ENCODE data around the gene PARD3.

PARD3 gene

GRCh38 chr10:34479520-34480179 is 335.4 kb downstream of the PARD3 start:
- no peak for DNase-seq

DNA sequence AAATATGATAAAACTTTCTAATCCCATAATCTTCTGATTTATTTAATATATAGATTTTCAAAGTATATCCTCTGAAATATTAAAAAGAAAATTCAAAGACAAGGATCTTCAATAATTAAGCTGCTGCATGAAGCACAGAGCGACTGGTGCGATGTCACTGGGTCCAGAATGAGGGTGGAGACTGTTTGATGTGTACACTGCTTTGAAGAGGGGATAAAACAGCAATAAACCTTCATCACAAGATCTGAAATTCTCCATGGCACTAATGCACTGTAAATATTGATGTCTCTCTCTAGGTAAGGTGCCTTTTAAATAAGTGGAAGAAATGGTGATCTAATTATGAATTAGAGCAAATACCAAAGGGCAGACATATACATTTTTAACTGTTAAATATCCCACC is 337.8 kb downstream of the PARD3 start:
- DNase-seq: no peak

DNA sequence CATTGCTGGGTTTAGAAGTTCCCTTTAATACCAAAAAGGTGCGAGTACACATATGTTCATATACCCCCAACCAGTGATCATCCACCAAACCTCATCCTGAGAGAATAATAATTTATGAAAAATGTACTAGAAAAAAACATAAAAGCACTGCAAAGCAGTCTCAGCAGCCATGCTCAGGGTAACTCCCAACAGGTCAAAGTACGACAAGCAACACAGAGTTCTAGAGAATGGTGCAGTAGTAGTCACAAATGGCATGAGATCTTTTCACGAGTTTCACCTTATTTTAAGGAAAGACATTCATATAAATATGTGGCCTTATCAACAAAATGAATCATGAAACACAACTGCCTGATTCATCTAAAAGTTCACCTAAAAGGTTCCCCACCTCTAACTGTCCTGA is 338.5 kb downstream of the PARD3 start:
- DNase-seq: no peak

- DNase-seq: no peak
Observed at GRCh38 chr10:34475786-34476185, 339.3 kb downstream of the PARD3 start.

- no peak for DNase-seq
Observed at GRCh38 chr10:34475274-34475646, 339.8 kb downstream of the PARD3 start.

DNA sequence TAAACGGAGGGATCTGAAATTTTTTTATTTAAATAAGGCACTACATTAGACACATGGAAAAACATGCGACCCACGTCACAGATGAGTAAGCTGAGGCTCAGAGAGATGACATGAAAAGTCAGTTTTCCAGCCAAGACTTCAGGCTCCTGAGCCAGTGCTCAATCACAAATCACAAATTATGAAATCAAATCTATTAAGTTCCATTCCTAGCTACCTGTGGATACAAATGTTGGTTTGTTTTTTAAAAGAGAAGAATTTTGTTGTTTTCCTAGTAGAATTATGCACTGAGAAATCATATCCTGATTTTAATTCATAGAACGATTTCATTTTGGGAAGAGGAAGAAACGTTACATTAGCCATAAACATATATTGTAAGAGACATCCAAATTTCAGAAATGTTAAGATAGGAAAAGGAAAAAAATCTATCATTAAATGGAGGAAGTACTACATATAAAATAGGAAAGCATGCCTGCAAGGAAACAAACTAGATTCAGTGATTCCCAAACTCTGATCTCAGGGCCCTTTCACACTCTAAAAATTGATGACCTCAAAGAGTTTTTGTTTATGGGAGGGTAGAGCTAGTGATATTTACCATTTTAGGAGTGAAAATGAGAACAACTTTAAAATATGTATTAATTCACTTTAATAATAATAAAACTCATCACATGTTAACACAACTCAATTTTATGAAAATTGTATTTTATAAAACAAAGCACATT is 340.4 kb downstream of the PARD3 start:
- DNase-seq: no peak

DNA sequence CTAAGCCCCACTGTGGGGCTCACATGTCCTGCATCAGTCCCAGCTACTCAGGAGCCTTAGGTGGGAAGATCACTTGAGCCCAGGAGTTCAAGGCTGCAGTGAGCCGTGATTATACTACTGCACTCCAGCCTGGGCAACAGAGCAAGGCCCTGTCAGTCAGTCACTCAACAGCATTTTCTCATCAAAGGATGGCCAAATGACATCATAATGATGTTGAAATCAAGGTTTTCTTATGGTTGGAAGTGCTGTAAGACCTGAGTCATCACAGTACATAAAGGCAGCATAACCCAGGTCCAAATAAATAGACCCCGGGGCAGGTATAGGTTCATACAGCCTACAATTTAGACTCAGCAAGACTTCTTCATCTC is 341.1 kb downstream of the PARD3 start:
- no peak for DNase-seq

DNA sequence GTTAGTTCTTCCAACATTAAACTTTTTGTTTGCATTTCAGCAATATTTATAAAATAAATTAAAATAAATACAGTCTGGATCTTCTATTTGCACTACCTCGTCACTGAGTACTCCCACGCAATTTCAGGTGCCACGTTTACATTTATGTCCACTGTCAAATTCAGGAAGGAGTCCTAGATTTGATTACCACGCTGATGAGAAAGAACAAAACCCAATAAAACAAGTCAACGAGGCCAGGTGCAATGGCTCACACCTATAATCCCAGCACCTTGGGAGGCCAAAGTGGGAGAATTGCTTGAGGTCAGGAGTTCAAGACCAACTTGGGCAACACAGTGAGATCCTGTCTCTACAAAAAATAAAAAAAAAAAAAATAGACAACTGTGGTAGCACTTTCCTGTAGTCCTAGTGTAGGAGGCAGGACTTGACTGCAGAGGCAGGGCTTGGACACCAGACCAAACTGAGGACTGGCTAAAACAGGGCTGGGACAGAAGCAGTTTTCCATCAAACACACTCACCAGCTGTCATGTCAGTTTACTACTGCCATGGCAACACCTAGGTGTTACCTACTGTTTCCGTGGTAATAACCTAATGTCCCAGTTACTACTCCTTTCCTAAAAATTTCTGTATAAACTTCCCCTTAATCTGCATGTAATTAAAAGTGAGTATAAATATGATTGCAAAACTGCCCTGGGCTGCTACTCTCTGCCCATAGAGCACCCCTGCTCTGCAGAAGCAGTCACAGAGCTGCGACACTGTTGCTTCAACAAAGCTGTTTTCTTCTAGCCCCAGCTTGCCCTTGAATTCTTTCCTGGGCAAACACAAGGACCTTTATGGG is 341.7 kb downstream of the PARD3 start:
- DNase-seq: no peak

DNA sequence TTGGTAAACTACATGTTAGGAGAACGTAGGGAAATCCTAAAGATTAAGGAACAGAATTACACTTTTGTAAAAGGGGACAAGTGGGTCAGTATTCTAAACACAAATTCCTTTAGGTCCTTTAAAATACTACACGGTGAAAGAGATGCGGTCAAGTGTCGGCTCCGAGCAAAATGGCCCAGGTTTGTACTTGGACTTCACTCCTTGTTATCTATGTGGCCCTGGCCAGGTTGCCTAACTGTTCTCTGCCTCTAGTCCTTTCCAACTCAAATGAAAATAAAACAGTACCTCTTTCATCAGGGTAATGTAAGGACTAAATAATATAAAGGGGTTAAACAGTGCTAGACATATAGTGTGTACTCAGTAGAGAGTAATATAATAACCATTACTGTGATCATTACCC is 344.8 kb downstream of the PARD3 start:
- no peak for DNase-seq

DNA sequence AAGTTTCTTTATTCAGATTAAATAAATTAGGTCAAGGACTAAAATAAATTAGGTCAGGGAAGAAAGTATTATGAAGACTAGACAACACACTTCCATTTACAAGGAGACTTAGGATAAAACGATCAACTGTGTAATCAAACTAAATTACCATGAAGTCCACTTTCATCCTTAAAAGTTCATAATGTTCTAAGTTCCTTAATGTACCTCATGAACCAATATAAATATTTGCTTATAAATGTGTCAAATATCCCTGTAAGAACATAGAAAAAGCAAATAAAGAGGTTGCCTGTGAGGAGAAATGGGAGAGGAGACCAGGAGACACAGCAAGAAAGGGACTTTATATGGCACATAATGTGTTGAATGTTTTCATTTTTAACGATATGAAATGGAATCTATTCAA is 345.6 kb downstream of the PARD3 start:
- DNase-seq: no peak

GRCh38 chr10:34467902-34468301 is 347.2 kb downstream of the PARD3 start:
- no peak for DNase-seq

DNA sequence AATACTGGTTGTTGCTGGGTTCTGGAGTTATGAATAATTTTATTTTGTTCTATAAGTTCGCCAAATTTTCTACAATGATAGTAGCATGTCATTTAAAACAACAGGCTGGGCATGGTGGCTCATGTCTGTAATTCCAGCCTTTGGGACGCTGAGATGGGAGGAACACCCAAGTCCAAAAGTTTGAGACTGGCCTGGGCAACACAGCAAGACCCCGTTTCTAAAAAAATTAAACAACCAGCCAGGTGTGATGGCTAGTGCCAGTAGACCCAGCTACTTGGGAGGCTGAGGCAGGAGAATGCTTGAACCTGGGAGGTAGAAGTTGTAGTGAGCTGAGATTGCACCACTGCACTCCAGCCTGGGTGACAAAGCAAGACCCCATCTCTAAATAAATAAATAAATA is 347.7 kb downstream of the PARD3 start:
- DNase-seq: no peak

- no peak for DNase-seq
Observed at GRCh38 chr10:34465678-34466077, 349.4 kb downstream of the PARD3 start.

GRCh38 chr10:34464591-34464990 is 350.5 kb downstream of the PARD3 start:
- no peak for DNase-seq

DNA sequence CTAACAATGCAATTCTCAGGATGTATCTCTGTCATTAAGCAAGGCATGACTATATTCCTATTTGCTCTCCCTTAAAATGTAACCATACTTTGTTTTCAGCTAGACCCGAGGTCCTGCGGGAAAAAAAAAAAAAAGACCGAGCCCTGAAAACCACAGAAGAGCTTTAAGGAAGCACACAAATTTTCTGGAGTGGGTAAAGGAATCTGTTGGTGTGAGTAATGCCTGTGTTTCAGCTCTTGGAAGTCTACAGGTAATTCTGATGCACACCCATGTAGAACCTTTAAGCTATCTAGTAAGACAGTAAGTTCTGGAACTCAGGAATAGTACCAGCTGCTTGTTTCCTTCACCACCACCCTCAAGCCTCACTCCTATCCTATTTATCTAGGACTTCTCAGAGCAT is 351.1 kb downstream of the PARD3 start:
- no peak for DNase-seq

DNA sequence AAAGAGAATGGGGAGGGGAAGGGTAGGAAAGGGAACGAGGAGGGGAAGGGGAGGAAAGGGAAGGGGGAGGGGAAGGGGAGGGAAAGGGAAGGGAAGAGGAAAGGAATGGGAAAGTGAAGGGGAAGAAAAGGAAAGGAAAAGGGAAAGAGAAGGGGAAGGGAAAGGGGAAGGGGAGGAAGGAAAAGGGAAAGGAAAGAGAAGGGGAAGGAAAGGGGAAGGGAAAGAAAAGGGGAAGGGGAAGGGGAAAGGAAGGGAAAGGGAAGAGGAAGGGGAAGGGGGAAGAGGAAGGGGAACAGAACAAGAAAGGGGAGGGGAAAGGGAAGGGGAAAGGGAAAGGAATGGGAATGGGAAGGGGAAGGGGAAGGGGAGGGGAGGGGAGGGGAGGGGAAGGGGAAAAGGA is 352.1 kb downstream of the PARD3 start:
- DNase-seq: no peak

DNA sequence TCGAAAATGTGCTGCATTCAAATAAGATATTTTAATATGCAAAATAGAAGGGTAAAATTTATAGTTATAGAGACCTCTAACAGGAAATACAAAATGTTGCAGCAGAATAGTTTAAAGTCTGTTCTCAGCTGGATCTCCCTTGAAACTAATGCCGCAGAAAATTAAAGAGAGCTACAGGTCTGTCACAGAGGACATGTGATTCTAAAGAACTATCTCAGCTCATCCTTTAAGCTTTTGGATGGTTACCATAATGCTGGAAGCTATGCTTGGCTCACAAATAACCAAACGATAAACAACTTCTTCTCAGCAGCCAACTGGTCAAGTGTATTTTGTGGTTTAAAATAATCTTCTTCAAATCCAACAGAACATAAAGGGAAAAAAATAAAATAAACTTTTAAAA is 353.0 kb downstream of the PARD3 start:
- no peak for DNase-seq

GRCh38 chr10:34454590-34455261 is 360.4 kb downstream of the PARD3 start:
- no peak for DNase-seq

DNA sequence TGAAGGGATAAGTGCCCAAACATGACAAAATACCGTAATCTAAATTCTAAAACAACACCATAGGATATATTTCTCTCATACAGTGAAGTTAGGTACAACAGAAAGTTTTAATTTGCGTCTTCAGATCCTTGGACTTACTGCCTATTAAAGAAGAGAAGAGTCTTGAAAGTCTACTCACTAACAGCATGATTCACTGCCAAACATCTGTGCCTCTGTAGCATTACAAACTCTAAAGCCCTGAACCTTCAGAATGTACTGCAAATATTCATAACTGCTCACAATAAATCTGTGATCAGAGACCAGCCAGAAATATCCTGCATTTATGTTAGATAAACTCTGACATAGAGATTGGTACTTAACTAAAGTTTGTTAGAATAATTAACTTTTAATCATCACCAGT is 365.3 kb downstream of the PARD3 start:
- DNase-seq: no peak

GRCh38 chr10:34446049-34446448 is 369.0 kb downstream of the PARD3 start:
- DNase-seq: no peak

DNA sequence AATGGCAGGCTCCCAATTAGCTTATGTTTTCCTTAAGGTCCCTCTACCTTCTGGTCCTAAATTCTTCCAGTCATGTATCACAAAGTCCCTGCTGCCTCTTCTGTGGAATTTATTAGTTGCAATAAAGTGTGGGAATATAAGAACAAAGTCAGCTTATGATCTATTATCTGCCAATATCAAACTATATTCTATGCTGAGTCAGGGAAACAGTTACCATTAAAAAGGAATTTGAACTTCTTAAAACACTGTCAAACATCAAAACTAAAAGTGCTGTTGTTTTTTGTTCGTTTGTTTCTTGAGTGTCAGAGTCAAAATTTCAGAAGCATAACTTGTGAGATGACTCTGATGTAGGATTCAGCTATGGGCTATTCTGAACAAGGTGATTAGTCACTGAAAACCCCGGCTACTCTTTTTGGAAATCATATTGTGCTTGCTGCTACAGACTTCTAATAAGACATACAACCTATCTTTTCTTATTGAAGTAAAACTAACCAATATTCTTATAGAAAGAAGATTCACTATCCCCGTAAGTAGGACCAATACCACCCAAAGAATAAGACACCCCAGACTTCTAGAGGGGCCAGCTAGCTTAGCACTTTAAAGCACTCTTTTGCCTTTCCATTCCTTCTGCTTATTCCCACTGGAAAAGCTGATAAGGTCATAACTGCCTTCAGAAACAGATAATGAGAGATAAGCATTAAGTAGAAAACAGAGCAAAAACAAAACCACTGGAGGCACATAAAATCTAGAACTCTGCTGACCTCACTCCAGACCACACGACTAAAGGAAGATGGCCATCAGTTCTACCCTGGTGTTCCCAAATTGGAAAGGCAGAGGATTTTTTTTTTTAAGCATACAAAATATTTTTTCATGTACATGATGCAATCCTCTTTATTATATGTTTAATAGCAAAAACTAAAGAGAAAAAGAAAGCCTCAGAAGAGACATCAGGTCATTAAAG is 370.6 kb downstream of the PARD3 start:
- no peak for DNase-seq

- peak; percentile 14 for DNase-seq
Observed at GRCh38 chr10:34439386-34439785, 375.7 kb downstream of the PARD3 start.

All from suppressor macrophage treated with lipopolysaccharide for 4 hours (primary cell).